Measurements from ENCODE around the gene FBXW4. TPM values are rescaled to one million over a fixed set of nuclear protein-coding genes. Genes with fewer than 3 reads are reported as not detected.

The FBXW4 gene
- total RNA-seq, 1 experiment from 2014 or later, result 25.4 TPM

DNA sequence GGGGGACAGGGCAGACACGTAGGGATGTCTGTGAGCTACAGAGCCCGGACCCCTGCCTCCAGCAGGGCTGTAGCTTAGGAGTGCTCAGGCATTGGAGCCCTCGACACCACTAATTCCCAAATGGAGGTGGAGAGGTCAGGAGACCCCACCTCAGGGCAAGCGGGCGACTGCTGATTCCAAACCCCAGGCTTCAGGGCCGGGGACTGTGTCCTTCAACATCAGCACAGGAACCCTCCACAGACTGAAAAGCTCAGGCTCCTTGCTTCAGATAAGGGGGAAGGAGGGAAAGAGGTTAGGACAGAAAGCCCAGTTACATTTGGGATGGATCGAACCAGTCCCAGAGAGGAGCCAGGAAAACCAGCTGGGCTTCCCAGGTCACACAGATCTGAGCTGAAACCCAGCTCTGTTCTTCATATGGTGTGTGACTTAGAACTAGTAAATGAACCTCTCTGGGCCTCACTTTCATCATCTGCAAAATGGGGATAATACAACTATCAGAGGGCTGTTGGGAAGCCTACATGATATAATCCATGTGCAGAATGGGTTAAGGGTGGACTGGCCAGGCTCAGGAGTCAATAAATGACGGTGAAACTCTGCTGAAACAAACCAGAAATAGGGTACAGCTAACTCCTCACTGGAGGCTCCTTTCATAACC is 123.6 kb downstream of the FBXW4 start:
- no peak overlapping the region for H3K4me3 ChIP-seq
- no peak for DNase-seq
- no peaks in the 10 kb centered on the region for H3K36me3 ChIP-seq
- H3K9me3 ChIP-seq, result peaks cover 4% of the 10 kb centered on the region
- no peaks in the 10 kb centered on the region for H3K27me3 ChIP-seq

DNA sequence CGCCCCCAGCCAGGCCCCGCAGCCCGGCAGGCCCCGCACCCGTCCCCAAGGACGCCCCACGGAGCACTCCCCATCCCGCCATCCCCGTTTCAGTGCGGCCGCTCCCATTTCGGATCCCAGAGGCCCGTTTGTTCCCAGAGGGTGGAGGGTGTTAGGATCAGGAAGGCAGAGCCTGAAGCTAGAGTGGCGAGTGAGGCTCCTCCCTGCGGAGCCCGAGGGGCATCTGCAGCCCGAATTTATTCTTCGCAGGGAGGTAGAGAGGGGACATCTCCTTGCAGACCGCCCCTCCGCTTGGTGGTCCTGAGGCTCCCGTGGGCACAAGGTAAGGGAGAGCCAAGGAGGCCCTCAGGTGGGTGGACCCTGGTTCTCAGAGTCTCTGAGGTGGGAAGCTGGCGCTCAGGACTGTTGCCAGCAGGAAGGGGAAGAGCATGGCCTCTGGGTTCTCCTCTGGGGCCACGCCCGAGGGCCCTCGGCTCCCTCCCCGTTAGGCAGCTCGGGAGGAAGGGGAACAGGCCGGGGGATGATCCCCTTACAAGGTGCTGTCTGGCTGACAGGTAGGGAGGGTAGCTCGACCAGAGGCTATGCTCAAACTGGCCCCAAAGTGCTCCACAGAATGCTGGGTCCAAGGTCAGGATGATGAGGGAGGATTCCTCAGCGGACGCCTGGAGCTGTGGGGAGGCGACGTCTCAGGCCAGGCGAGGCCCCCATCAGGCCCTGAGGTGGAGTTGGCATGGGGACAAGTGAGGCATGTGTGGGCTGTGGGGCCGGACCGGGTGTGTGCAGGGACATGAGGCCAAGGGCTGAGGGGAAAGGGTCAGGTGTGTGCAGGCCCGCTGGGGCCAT is 124.3 kb downstream of the FBXW4 start:
- peaks cover 4% of the 10 kb centered on the region for H3K9me3 ChIP-seq
- no peaks in the 10 kb centered on the region for H3K36me3 ChIP-seq
- no peaks in the 10 kb centered on the region for H3K27me3 ChIP-seq
- no peak for DNase-seq
- H3K4me3 ChIP-seq, result peak overlapping the region; percentile 59

DNA sequence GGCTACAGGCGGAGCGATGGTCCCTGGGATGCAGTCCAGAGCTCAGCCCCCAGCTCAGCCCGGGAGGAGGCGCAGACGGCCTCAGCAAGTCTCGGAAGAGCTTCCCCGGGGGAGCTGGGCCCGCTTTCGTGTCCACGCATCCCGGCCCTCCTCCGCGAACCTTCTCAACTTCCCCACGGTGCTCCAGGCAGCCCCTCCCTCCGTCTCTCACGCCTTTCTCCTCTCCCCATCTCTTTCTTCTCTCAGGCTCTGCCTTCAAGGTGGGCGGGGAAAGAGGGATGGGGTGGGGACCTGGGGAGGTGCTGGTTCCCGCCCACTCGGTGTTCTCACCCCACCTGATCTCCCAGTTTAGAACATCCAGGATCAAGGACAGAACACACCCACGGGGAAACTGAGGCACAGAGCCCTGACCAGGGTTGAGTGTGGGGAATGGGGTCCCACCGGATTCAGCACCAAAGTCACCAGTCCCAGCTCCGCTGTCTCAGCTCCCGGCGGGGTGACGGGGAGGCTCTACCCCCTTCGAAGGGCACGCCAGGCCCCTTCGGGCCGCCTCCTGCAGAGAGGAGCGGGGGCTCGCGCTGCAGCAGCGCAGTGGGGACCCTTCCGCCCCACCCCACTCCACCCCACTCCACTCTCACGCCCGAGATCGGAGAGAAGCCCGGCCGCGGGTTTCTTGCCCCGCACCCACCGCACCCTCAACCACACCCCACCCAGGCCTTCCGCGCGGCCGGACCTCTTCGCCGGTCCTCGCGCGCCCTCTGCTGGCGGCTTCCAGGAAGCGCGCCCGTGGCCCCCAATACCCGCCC is 125.1 kb downstream of the FBXW4 start:
- Histone ChIP-seq H3K36me3 (no peaks in the 10 kb centered on the region), H3K4me3 (peak overlapping the region; percentile 59), H3K9me3 (peaks cover 4% of the 10 kb centered on the region), H3K27me3 (no peaks in the 10 kb centered on the region)
- DNase-seq, result peak; percentile 68

GRCh38 chr10:101569323-101569621 is 125.7 kb downstream of the FBXW4 start:
- Histone ChIP-seq H3K27me3 (no peaks in the 10 kb centered on the region), H3K9me3 (peaks cover 4% of the 10 kb centered on the region), H3K4me3 (no peak overlapping the region), H3K36me3 (no peaks in the 10 kb centered on the region)
- no peak for DNase-seq

DNA sequence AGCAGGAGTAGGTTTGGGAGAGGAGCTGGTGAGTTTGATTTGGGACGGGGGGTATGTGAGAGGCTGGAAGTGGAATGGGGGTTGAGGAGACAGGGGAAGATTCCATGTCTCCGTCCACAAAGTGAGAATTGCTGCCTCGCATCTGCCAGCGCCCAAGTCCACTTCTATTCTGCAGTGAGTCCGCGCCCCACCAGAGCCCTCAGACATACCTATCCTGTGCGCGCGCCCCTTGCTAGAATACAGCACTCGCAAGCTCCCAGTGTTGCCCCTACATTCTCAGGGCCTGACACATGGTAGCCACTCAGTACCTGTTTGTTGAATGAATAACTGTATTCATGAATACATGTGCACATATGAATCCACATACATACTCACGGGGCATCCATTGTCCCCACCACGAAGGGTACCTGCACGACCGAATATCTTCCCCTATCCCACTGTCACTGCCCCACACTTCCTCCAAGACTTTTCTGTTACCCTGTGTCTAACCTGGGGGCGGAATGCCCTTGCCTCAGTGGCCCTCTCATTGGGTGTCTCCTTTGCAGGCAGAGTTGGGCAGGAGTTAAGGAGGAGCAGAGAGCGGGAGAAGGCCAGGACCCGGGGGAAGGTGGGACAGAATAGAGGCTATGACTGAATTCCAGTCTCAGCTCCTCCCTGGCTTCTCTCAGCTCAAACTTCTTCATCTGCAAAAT is 126.8 kb downstream of the FBXW4 start:
- Histone ChIP-seq H3K4me3 (no peak overlapping the region), H3K9me3 (peaks cover 4% of the 10 kb centered on the region), H3K27me3 (no peaks in the 10 kb centered on the region), H3K36me3 (no peaks in the 10 kb centered on the region)
- DNase-seq, result no peak

DNA sequence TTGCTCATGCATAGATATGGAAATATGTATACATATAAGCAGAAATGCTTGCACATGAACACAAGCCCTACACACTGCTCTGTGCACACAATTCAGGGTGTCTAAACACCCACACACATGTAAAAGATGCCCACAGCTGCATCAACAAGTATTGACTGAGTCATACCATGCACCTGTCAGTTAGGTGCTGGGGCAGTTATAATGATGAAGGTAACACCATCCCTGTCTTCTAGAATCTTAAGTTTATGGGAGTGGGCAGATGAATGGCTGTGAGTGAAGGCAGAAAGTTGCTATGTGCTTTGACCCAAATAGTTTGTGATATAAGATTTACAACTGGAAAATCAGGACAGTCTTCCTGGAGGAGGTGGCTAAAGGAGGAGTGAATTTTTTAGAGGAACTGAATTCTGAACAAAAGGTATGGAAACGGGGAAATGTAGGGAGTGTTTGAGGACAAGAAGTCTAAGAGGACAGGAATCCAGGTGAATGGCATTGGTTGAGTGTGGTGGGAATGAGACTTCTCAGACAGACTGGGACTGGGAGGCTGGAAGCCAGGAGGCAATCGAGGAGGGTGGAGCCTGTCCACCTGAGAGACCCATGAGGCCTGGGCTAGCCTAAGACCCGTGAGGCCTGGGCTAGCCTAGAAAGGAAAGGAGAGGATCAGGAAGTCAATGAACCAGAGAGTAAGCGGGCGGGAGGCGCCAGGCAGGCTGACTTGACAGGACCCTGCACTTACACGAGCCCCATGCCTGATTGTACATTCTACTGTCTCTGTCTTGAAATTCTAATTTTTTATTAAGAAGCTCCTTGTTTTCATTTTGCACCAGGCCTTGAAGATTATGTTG is 127.6 kb downstream of the FBXW4 start:
- H3K4me3 ChIP-seq, result no peak overlapping the region
- H3K27me3 ChIP-seq, result no peaks in the 10 kb centered on the region
- no peaks in the 10 kb centered on the region for H3K9me3 ChIP-seq
- no peaks in the 10 kb centered on the region for H3K36me3 ChIP-seq
- no peak for DNase-seq

GRCh38 chr10:101566333-101567164 is 128.4 kb downstream of the FBXW4 start:
- no peak for DNase-seq
- H3K27me3 ChIP-seq, result no peaks in the 10 kb centered on the region
- H3K4me3 ChIP-seq, result no peak overlapping the region
- no peaks in the 10 kb centered on the region for H3K9me3 ChIP-seq
- H3K36me3 ChIP-seq, result no peaks in the 10 kb centered on the region

GRCh38 chr10:101565936-101566332 is 129.0 kb downstream of the FBXW4 start:
- no peak overlapping the region for H3K4me3 ChIP-seq
- H3K9me3 ChIP-seq, result no peaks in the 10 kb centered on the region
- no peaks in the 10 kb centered on the region for H3K27me3 ChIP-seq
- DNase-seq, result no peak
- H3K36me3 ChIP-seq, result no peaks in the 10 kb centered on the region

DNA sequence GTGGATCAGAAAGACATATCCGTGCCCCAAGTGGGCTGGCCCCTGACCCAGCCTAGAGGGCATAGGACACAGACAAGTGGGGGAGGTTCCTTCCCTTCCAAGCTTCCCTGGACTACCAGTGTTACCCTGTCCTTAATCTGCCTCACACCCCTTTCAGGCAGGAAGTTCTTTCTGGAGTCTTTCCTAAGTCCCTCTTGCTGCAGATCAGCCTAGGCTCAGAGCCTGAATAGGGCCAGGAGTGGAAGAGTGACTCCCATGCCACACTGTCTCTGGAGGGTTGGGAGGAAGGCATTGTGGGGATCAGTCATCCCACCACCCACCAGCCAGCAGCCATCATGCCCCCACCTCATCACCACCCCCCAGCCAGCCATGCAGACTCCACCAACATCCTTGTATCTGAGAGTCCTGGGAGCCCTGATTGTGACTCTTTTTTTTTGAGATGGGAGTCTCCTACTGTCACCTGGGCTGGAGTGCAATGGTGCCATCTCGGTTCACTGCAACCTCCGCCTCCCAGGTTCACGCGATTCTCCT is 129.5 kb downstream of the FBXW4 start:
- DNase-seq, result no peak
- H3K36me3 ChIP-seq, result no peaks in the 10 kb centered on the region
- H3K9me3 ChIP-seq, result no peaks in the 10 kb centered on the region
- no peak overlapping the region for H3K4me3 ChIP-seq
- no peaks in the 10 kb centered on the region for H3K27me3 ChIP-seq

DNA sequence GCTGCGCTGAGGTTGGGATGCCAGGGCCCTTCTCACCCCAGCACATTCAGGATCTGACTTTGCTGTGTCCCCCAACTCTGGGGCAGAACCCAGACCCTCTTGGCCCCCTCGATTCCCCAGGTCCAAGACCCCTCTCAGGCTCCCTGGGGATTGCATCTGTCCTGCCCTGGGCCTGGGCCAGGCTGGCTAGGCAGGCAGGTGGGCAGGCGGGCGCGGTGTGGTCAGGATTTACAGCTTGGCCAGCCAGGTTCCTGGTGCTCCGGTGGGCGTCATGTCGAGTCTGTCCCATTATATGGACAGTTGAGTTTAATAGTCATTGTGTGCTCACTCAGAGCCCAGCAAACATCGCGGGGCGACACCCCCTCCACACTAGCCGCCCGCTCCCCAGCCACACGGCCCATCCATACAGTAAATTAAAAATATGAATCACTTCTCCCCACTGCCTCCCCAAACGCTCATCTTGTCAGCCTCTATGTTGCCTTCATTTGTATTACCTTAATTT is 130.4 kb downstream of the FBXW4 start:
- no peaks in the 10 kb centered on the region for H3K27me3 ChIP-seq
- H3K36me3 ChIP-seq, result no peaks in the 10 kb centered on the region
- DNase-seq, result no peak
- H3K4me3 ChIP-seq, result no peak overlapping the region
- H3K9me3 ChIP-seq, result no peaks in the 10 kb centered on the region

GRCh38 chr10:101563497-101564040 is 131.4 kb downstream of the FBXW4 start:
- Histone ChIP-seq H3K4me3 (no peak overlapping the region), H3K9me3 (no peaks in the 10 kb centered on the region), H3K27me3 (no peaks in the 10 kb centered on the region), H3K36me3 (no peaks in the 10 kb centered on the region)
- DNase-seq, result no peak

GRCh38 chr10:101563007-101563406 is 132.0 kb downstream of the FBXW4 start:
- Histone ChIP-seq H3K9me3 (no peaks in the 10 kb centered on the region), H3K36me3 (no peaks in the 10 kb centered on the region), H3K27me3 (no peaks in the 10 kb centered on the region), H3K4me3 (no peak overlapping the region)
- no peak for DNase-seq

GRCh38 chr10:101562231-101562630 is 132.7 kb downstream of the FBXW4 start:
- Histone ChIP-seq H3K36me3 (no peaks in the 10 kb centered on the region), H3K9me3 (no peaks in the 10 kb centered on the region), H3K4me3 (no peak overlapping the region), H3K27me3 (no peaks in the 10 kb centered on the region)
- DNase-seq, result no peak

- no peaks in the 10 kb centered on the region for H3K27me3 ChIP-seq
- H3K4me3 ChIP-seq, result no peak overlapping the region
- DNase-seq, result no peak
- H3K36me3 ChIP-seq, result no peaks in the 10 kb centered on the region
- no peaks in the 10 kb centered on the region for H3K9me3 ChIP-seq
These were observed 133.7 kb downstream of the FBXW4 start for GRCh38 chr10:101561068-101561915.

Measured in MG63 (cell line).